Measurements from ENCODE around the gene CACNA1B.

CACNA1B gene

GRCh38 chr9:137913771-137914767 lies 36.5 kb downstream of the CACNA1B start:
- TF ChIP-seq USF1 (IDR thresholded peaks at IDR 0.05) (no peak), MAX (IDR thresholded peaks at IDR 0.05) (no peak), CREB1 (IDR thresholded peaks at IDR 0.05; ENCODE audit: low read depth) (no peak), YY1 (IDR thresholded peaks at IDR 0.05; ENCODE audit: low read depth) (no peak), RAD21 (IDR thresholded peaks at IDR 0.05; ENCODE audit: low read depth) (no peak), EGR1 (IDR thresholded peaks at IDR 0.05) (no peak), CEBPB (IDR thresholded peaks at IDR 0.05) (no peak), FOXM1 (IDR thresholded peaks at IDR 0.05; ENCODE audit: borderline replicate concordance, low read depth) (no peak), TCF12 (IDR thresholded peaks at IDR 0.05; ENCODE audit: low read depth) (no peak), ZBTB7A (IDR thresholded peaks at IDR 0.05; ENCODE audit: low read depth) (no peak), EP300 (IDR thresholded peaks at IDR 0.05; ENCODE audit: borderline replicate concordance) (no peak), TEAD4 (IDR thresholded peaks at IDR 0.05) (no peak), REST (IDR thresholded peaks at IDR 0.05; ENCODE audit: low read depth) (no peak), NFIC (IDR thresholded peaks at IDR 0.05) (no peak), TAF1 (IDR thresholded peaks at IDR 0.05; ENCODE audit: low read depth) (no peak)

- TF ChIP-seq FOXM1 (IDR thresholded peaks at IDR 0.05; ENCODE audit: borderline replicate concordance, low read depth) (no peak), YY1 (IDR thresholded peaks at IDR 0.05; ENCODE audit: low read depth) (no peak), RAD21 (IDR thresholded peaks at IDR 0.05; ENCODE audit: low read depth) (no peak), REST (IDR thresholded peaks at IDR 0.05; ENCODE audit: low read depth) (no peak), USF1 (IDR thresholded peaks at IDR 0.05) (no peak), MAX (IDR thresholded peaks at IDR 0.05) (no peak), NFIC (IDR thresholded peaks at IDR 0.05) (no peak), TEAD4 (IDR thresholded peaks at IDR 0.05) (no peak), TCF12 (IDR thresholded peaks at IDR 0.05; ENCODE audit: low read depth) (no peak), ZBTB7A (IDR thresholded peaks at IDR 0.05; ENCODE audit: low read depth) (no peak), TAF1 (IDR thresholded peaks at IDR 0.05; ENCODE audit: low read depth) (no peak), EGR1 (IDR thresholded peaks at IDR 0.05) (no peak), CEBPB (IDR thresholded peaks at IDR 0.05) (no peak)
Measured at GRCh38 chr9:137916540-137916939, 39.0 kb downstream of the CACNA1B start.

- TF ChIP-seq FOXM1 (IDR thresholded peaks at IDR 0.05; ENCODE audit: borderline replicate concordance, low read depth) (no peak), TCF12 (IDR thresholded peaks at IDR 0.05; ENCODE audit: low read depth) (no peak), TEAD4 (IDR thresholded peaks at IDR 0.05) (no peak), EP300 (IDR thresholded peaks at IDR 0.05; ENCODE audit: borderline replicate concordance) (no peak), MAX (IDR thresholded peaks at IDR 0.05) (no peak)
Measured at GRCh38 chr9:137917116-137917515, 39.5 kb downstream of the CACNA1B start.

GRCh38 chr9:137917795-137918194 lies 40.2 kb downstream of the CACNA1B start:
- TF ChIP-seq CREB1 (IDR thresholded peaks at IDR 0.05; ENCODE audit: low read depth) (no peak), ZBTB7A (IDR thresholded peaks at IDR 0.05; ENCODE audit: low read depth) (no peak), EGR1 (IDR thresholded peaks at IDR 0.05) (no peak), USF1 (IDR thresholded peaks at IDR 0.05) (no peak), RAD21 (IDR thresholded peaks at IDR 0.05; ENCODE audit: low read depth) (no peak), TAF1 (IDR thresholded peaks at IDR 0.05; ENCODE audit: low read depth) (no peak), TEAD4 (IDR thresholded peaks at IDR 0.05) (no peak), REST (IDR thresholded peaks at IDR 0.05; ENCODE audit: low read depth) (no peak), YY1 (IDR thresholded peaks at IDR 0.05; ENCODE audit: low read depth) (no peak), CEBPB (IDR thresholded peaks at IDR 0.05) (no peak), NFIC (IDR thresholded peaks at IDR 0.05) (no peak), MAX (IDR thresholded peaks at IDR 0.05) (no peak)

Data from Ishikawa (cell line).